Inflammatory macrophage treated with lipopolysaccharide for 1 hour (primary cell): Measurements from ENCODE around the gene TEX36.
"Not testable (repeated sequence)": the region's sequence is repeated elsewhere in the genome, so short reads cannot be mapped to it uniquely, and the experiment has no call there.

Experiments used
- DNase-seq, 2 donors: peaks; one replicate each; pipeline ENCODE4 v3.0.0-alpha.2; 2020 to 2022

The TEX36 gene

GRCh38 chr10:125683063-125683462 lies at the start of gene TEX36:
TSS of gene TEX36 (minus strand) at chr10:125683163. CDS start at chr10:125682989, 174 bp downstream.
- DNase-seq = no peak

GRCh38 chr10:125727436-125727835 lies 44.5 kb upstream of the TEX36 start:
- no peak for DNase-seq

GRCh38 chr10:125726914-125727313 lies 44.0 kb upstream of the TEX36 start:
- DNase-seq = no peak

- no peak for DNase-seq
Measured at GRCh38 chr10:125722811-125723210, 39.8 kb upstream of the TEX36 start.

- no peak for DNase-seq
Measured at GRCh38 chr10:125721035-125721434, 38.1 kb upstream of the TEX36 start.

- DNase-seq = no peak
Measured at GRCh38 chr10:125720002-125720382, 37.0 kb upstream of the TEX36 start.

- peak; percentile 98 to 99 for DNase-seq
Measured at GRCh38 chr10:125719173-125720001, 36.4 kb upstream of the TEX36 start, which contains the start of gene EDRF1. TSS of gene EDRF1 (plus strand) at chr10:125719709. CDS start at chr10:125719808, 99 bp downstream.

GRCh38 chr10:125714728-125715127 lies 31.8 kb upstream of the TEX36 start:
- DNase-seq = not testable (repeated sequence)

GRCh38 chr10:125711110-125711750 lies 28.3 kb upstream of the TEX36 start:
- no peak for DNase-seq

- DNase-seq = no peak
Measured at GRCh38 chr10:125709553-125710474, 26.9 kb upstream of the TEX36 start.

GRCh38 chr10:125708971-125709503 lies 26.1 kb upstream of the TEX36 start:
- DNase-seq = no peak

- no peak for DNase-seq
Measured at GRCh38 chr10:125707541-125708468, 24.8 kb upstream of the TEX36 start.

GRCh38 chr10:125700355-125700911 lies 17.5 kb upstream of the TEX36 start:
- peak in 1 of 2 donors; percentile 21 for DNase-seq

- no peak for DNase-seq
Measured at GRCh38 chr10:125699562-125700143, 16.7 kb upstream of the TEX36 start.

- DNase-seq = no peak
Measured at GRCh38 chr10:125698481-125698998, 15.6 kb upstream of the TEX36 start.

- DNase-seq = not testable (repeated sequence)
Measured at GRCh38 chr10:125696884-125697283, 13.9 kb upstream of the TEX36 start.

- DNase-seq = no peak
Measured at GRCh38 chr10:125694883-125695282, 11.9 kb upstream of the TEX36 start.

GRCh38 chr10:125693524-125693847 lies 10.5 kb upstream of the TEX36 start:
- DNase-seq = no peak

- no peak for DNase-seq
Measured at GRCh38 chr10:125692601-125693523, 9.9 kb upstream of the TEX36 start.

- DNase-seq = no peak
Measured at GRCh38 chr10:125692196-125692595, 9.2 kb upstream of the TEX36 start.
